GM23248 (cell line): ENCODE results near the gene GNB3.

ENCODE experiments used
- EZH2 ChIP-seq: fragments of 200-600 bp; sonication (generic); IDR thresholded peaks from 2 replicates; pipeline ENCODE4 v1.6.1; 2018; ENCODE audit warnings: antibody characterized with exemption, mild to moderate bottlenecking; ENCODE audit not compliant: insufficient read depth, poor library complexity, severe bottlenecking
- EZH2phosphoT487 ChIP-seq: fragments of 200-600 bp; sonication (generic); IDR thresholded peaks from 2 replicates; pipeline ENCODE4 v1.6.1; 2018; ENCODE audit warnings: antibody characterized with exemption, moderate library complexity, mild to moderate bottlenecking, low read depth; ENCODE audit not compliant: insufficient read depth

GRCh38 chr12:6867413-6868210 is 26.9 kb downstream of the GNB3 start, which contains the start of gene TPI1:
- TF ChIP-seq EZH2: no peak
- TF ChIP-seq EZH2phosphoT487: no peak
